ENCODE data around the gene MARCHF9.

MARCHF9 gene

GRCh38 chr12:57797933-57798332 lies 43.0 kb downstream of the MARCHF9 start:
- no peak for TF ChIP-seq EZH2 (IDR thresholded peaks at IDR 0.05)
- no peak for TF ChIP-seq POLR2AphosphoS5 (IDR thresholded peaks at IDR 0.05; ENCODE audit: borderline replicate concordance, low read depth, low read length)
- TF ChIP-seq FOXP2 (optimal IDR thresholded peaks at IDR 0.05; ENCODE audit: control extremely low read depth, extremely low read length, insufficient read depth) = no peak
- DNase-seq (ENCODE audit: low read depth, low spot score) = no peak
- H3K4me3 ChIP-seq = no peak overlapping the region
- H3K27ac ChIP-seq = no peak overlapping the region
- H3K9ac ChIP-seq (ENCODE audit: insufficient read length) = no peak overlapping the region
- no peaks in the 10 kb centered on the region for H3K9me3 ChIP-seq (ENCODE audit: low read depth, low read length)
- H3K36me3 ChIP-seq (ENCODE audit: insufficient read depth, low read length) = peaks cover 57% of the 10 kb centered on the region

GRCh38 chr12:57800965-57801364 lies 46.1 kb downstream of the MARCHF9 start:
- H3K27ac ChIP-seq = no peak overlapping the region
- no peak for TF ChIP-seq FOXP2 (optimal IDR thresholded peaks at IDR 0.05; ENCODE audit: control extremely low read depth, extremely low read length, insufficient read depth)
- peaks cover 35% of the 10 kb centered on the region for H3K36me3 ChIP-seq (ENCODE audit: insufficient read depth, low read length)
- H3K9ac ChIP-seq (ENCODE audit: insufficient read length) = no peak overlapping the region
- DNase-seq (ENCODE audit: low read depth, low spot score) = no peak
- no peaks in the 10 kb centered on the region for H3K9me3 ChIP-seq (ENCODE audit: low read depth, low read length)
- H3K4me3 ChIP-seq = no peak overlapping the region

- Histone ChIP-seq H3K27ac (no peak overlapping the region), H3K36me3 (ENCODE audit: insufficient read depth, low read length) (peaks cover 19% of the 10 kb centered on the region), H3K9me3 (ENCODE audit: low read depth, low read length) (no peaks in the 10 kb centered on the region), H3K4me3 (no peak overlapping the region), H3K9ac (ENCODE audit: insufficient read length) (no peak overlapping the region)
- DNase-seq (ENCODE audit: low read depth, low spot score) = no peak
- no peak for TF ChIP-seq FOXP2 (optimal IDR thresholded peaks at IDR 0.05; ENCODE audit: control extremely low read depth, extremely low read length, insufficient read depth)
- no peak for TF ChIP-seq EZH2 (IDR thresholded peaks at IDR 0.05)
- TF ChIP-seq POLR2AphosphoS5 (IDR thresholded peaks at IDR 0.05; ENCODE audit: borderline replicate concordance, low read depth, low read length) = no peak
Observed at GRCh38 chr12:57802607-57803006, 47.7 kb downstream of the MARCHF9 start.

- H3K36me3 ChIP-seq (ENCODE audit: insufficient read depth, low read length) = peaks cover 16% of the 10 kb centered on the region
- TF ChIP-seq FOXP2 (optimal IDR thresholded peaks at IDR 0.05; ENCODE audit: control extremely low read depth, extremely low read length, insufficient read depth) = no peak
- TF ChIP-seq EZH2 (IDR thresholded peaks at IDR 0.05) = no peak
- no peak for TF ChIP-seq POLR2AphosphoS5 (IDR thresholded peaks at IDR 0.05; ENCODE audit: borderline replicate concordance, low read depth, low read length)
- DNase-seq (ENCODE audit: low read depth, low spot score) = no peak
- H3K9me3 ChIP-seq (ENCODE audit: low read depth, low read length) = no peaks in the 10 kb centered on the region
- H3K27ac ChIP-seq = no peak overlapping the region
- H3K9ac ChIP-seq (ENCODE audit: insufficient read length) = no peak overlapping the region
- no peak overlapping the region for H3K4me3 ChIP-seq
Observed at GRCh38 chr12:57803319-57803893, 48.5 kb downstream of the MARCHF9 start.

- H3K9me3 ChIP-seq (ENCODE audit: low read depth, low read length) = no peaks in the 10 kb centered on the region
- DNase-seq (ENCODE audit: low read depth, low spot score) = no peak
- H3K36me3 ChIP-seq (ENCODE audit: insufficient read depth, low read length) = peaks cover 7% of the 10 kb centered on the region
- TF ChIP-seq FOXP2 (optimal IDR thresholded peaks at IDR 0.05; ENCODE audit: control extremely low read depth, extremely low read length, insufficient read depth) (no peak), EZH2 (IDR thresholded peaks at IDR 0.05) (no peak), POLR2AphosphoS5 (IDR thresholded peaks at IDR 0.05; ENCODE audit: borderline replicate concordance, low read depth, low read length) (no peak)
- H3K4me3 ChIP-seq = no peak overlapping the region
- no peak overlapping the region for H3K9ac ChIP-seq (ENCODE audit: insufficient read length)
- no peak overlapping the region for H3K27ac ChIP-seq
Observed at GRCh38 chr12:57806677-57807076, 51.8 kb downstream of the MARCHF9 start.

GRCh38 chr12:57807285-57807684 lies 52.4 kb downstream of the MARCHF9 start:
- H3K27ac ChIP-seq = no peak overlapping the region
- H3K9me3 ChIP-seq (ENCODE audit: low read depth, low read length) = no peaks in the 10 kb centered on the region
- no peak for TF ChIP-seq POLR2AphosphoS5 (IDR thresholded peaks at IDR 0.05; ENCODE audit: borderline replicate concordance, low read depth, low read length)
- no peak overlapping the region for H3K9ac ChIP-seq (ENCODE audit: insufficient read length)
- DNase-seq (ENCODE audit: low read depth, low spot score) = no peak
- H3K4me3 ChIP-seq = no peak overlapping the region
- peaks cover 7% of the 10 kb centered on the region for H3K36me3 ChIP-seq (ENCODE audit: insufficient read depth, low read length)

GRCh38 chr12:57808351-57808750 lies 53.4 kb downstream of the MARCHF9 start:
- no peaks in the 10 kb centered on the region for H3K9me3 ChIP-seq (ENCODE audit: low read depth, low read length)
- H3K4me3 ChIP-seq = no peak overlapping the region
- no peaks in the 10 kb centered on the region; the same call in 1 of the 2 replicates for H3K36me3 ChIP-seq (ENCODE audit: insufficient read depth, low read length)
- no peak overlapping the region for H3K9ac ChIP-seq (ENCODE audit: insufficient read length)
- no peak overlapping the region for H3K27ac ChIP-seq
- no peak for DNase-seq (ENCODE audit: low read depth, low spot score)
- TF ChIP-seq FOXP2 (optimal IDR thresholded peaks at IDR 0.05; ENCODE audit: control extremely low read depth, extremely low read length, insufficient read depth) (no peak), EZH2 (IDR thresholded peaks at IDR 0.05) (no peak), POLR2AphosphoS5 (IDR thresholded peaks at IDR 0.05; ENCODE audit: borderline replicate concordance, low read depth, low read length) (no peak)

- Histone ChIP-seq H3K4me3 (no peak overlapping the region), H3K9ac (ENCODE audit: insufficient read length) (no peak overlapping the region), H3K27ac (no peak overlapping the region), H3K36me3 (ENCODE audit: insufficient read depth, low read length) (no peaks in the 10 kb centered on the region; the same call in 1 of the 2 replicates), H3K9me3 (ENCODE audit: low read depth, low read length) (no peaks in the 10 kb centered on the region)
- TF ChIP-seq POLR2AphosphoS5 (IDR thresholded peaks at IDR 0.05; ENCODE audit: borderline replicate concordance, low read depth, low read length) (no peak), EZH2 (IDR thresholded peaks at IDR 0.05) (no peak), FOXP2 (optimal IDR thresholded peaks at IDR 0.05; ENCODE audit: control extremely low read depth, extremely low read length, insufficient read depth) (no peak)
- DNase-seq (ENCODE audit: low read depth, low spot score) = no peak
Observed at GRCh38 chr12:57809425-57809824, 54.5 kb downstream of the MARCHF9 start.
